HCT116 (cell line): ENCODE results near the gene PKD2. TPM values are rescaled to one million over a fixed set of nuclear protein-coding genes. Genes with fewer than 3 reads are reported as not detected.

Source experiments
- ATAC-seq: fragments of 200-7000 bp; cut with Tn5 transposase; 2 replicates; pipeline ENCODE4 v1.9.1; 2020; ENCODE audit warnings: mild to moderate bottlenecking, moderate library complexity
- BruUV-seq: library from RNA; stranded (reverse); fragments of 400-500 nt; replicated peaks from 2 replicates; lab custom pipeline; 2021; lab: Mats Ljungman, UMichigan
- CTCF ChIA-PET: fragments of 300-600 bp; sonication (Branson Sonifier 250); formaldehyde crosslinking; loops from one replicate; lab custom pipeline; 2021; ENCODE audit warnings: antibody characterized with exemption; lab: Charles Lee
- POLR2A ChIA-PET: fragments of 300-600, 350-600 bp; sonication (Branson Sonifier 250); formaldehyde crosslinking; loops from one replicate; lab custom pipeline; 2021; ENCODE audit warnings: antibody characterized with exemption; lab: Charles Lee
- RAD21 ChIA-PET, 2 experiments: fragments of 300-600 bp; sonication (Branson Sonifier 250); formaldehyde crosslinking; loops; one replicate each; lab custom pipeline; 2023; ENCODE audit warnings: low total read pairs in 2 of 2; ENCODE audit not compliant: uncharacterized antibody in 2 of 2, unreplicated experiment in 2 of 2, low non-redundant PET in 1 of 2; lab: Charles Lee
- DNase-seq: peaks from one replicate; pipeline ENCODE4 v3.0.0-alpha.2; 2010; ENCODE audit warnings: low read depth, low spot score
- H2AFZ ChIP-seq: fragments of 200-600 bp; shearing (Covaris generic), sonication (generic); 2 replicates; pipeline ENCODE4 v1.6.1; 2017; ENCODE audit warnings: low read depth, mixed run types, mixed read lengths, antibody characterized with exemption, low read length; ENCODE audit not compliant: poor library complexity, severe bottlenecking
- H3K27ac ChIP-seq: 2 replicates; pipeline ENCODE4 v1.5.1; 2012; ENCODE audit warnings: low read depth, low read length
- H3K27me3 ChIP-seq: fragments of 200-600 bp; sonication (generic); 2 replicates; pipeline ENCODE4 v1.6.1; 2016; ENCODE audit warnings: mixed run types, low read length, mixed read lengths; ENCODE audit not compliant: insufficient read depth
- H3K36me3 ChIP-seq, 2 experiments: fragments of 200-500 bp in 1 of 2; fragments of 200-600 bp in 1 of 2; sonication (Bioruptor generic) in 1 of 2; sonication (generic) in 1 of 2; 2 replicates each; pipeline versions ENCODE4 v1.5.1 to v1.6.1; 2014 to 2016; ENCODE audit warnings: low read length in 2 of 2, inconsistent platforms in 1 of 2, mixed read lengths in 1 of 2, mixed run types in 1 of 2; ENCODE audit not compliant: insufficient read depth in 2 of 2, control insufficient read depth in 1 of 2
- H3K4me1 ChIP-seq, 2 experiments: fragments of 200-600 bp in 1 of 2; sonication (generic) in 1 of 2; 2 replicates each; pipeline versions ENCODE4 v1.5.1 to v1.6.1; 2012 to 2017; ENCODE audit warnings: low read length in 2 of 2, inconsistent platforms in 1 of 2, mild to moderate bottlenecking in 1 of 2, mixed read lengths in 1 of 2, mixed run types in 1 of 2, moderate library complexity in 1 of 2; ENCODE audit not compliant: insufficient read depth in 2 of 2, control insufficient read depth in 1 of 2
- H3K4me2 ChIP-seq: fragments of 200-600 bp; sonication (generic); 2 replicates; pipeline ENCODE4 v1.6.1; 2017; ENCODE audit warnings: mixed run types, low read length, mixed read lengths
- H3K4me3 ChIP-seq, 2 experiments: fragments of 200-600 bp in 1 of 2; sonication (generic) in 1 of 2; replicated peaks in 1 of 2; 2 replicates each; pipeline ENCODE4 v1.5.1; 2011 to 2016; ENCODE audit warnings: low read length in 2 of 2, control low read depth in 1 of 2, low read depth in 1 of 2, mild to moderate bottlenecking in 1 of 2, mixed read lengths in 1 of 2, mixed run types in 1 of 2
- H3K79me2 ChIP-seq: fragments of 200-600 bp; sonication (generic); 2 replicates; pipeline ENCODE4 v1.6.1; 2017; ENCODE audit warnings: mild to moderate bottlenecking, mixed run types, low read length, moderate library complexity, mixed read lengths; ENCODE audit not compliant: insufficient read depth
- H3K9ac ChIP-seq: fragments of 200-600 bp; sonication (generic); 2 replicates; pipeline ENCODE4 v1.6.1; 2016; ENCODE audit warnings: low read length, mixed read lengths
- H3K9me2 ChIP-seq: fragments of 200-600 bp; sonication (generic), shearing (Covaris generic); 2 replicates; pipeline ENCODE4 v1.6.1; 2017; ENCODE audit warnings: mixed run types, mild to moderate bottlenecking, moderate library complexity; ENCODE audit not compliant: insufficient read depth
- H3K9me3 ChIP-seq, 2 experiments: fragments of 200-500 bp in 1 of 2; fragments of 200-600 bp in 1 of 2; sonication (Bioruptor generic) in 1 of 2; sonication (generic) in 1 of 2; 2 replicates each; pipeline ENCODE4 v1.6.1; 2014 to 2017; ENCODE audit warnings: low read length in 2 of 2, mixed read lengths in 2 of 2, inconsistent platforms in 1 of 2, low read depth in 1 of 2, mild to moderate bottlenecking in 1 of 2, mixed run types in 1 of 2, moderate library complexity in 1 of 2; ENCODE audit not compliant: control insufficient read depth in 1 of 2, insufficient read depth in 1 of 2
- H4K20me1 ChIP-seq: fragments of 200-600 bp; sonication (generic), shearing (Covaris generic); 2 replicates; pipeline ENCODE4 v1.6.1; 2017; ENCODE audit warnings: mixed run types, mild to moderate bottlenecking, moderate library complexity; ENCODE audit not compliant: insufficient read depth
- ATF3 ChIP-seq: IDR thresholded peaks from 2 replicates; pipeline ENCODE4 v1.6.1; 2012
- CBX3 ChIP-seq: IDR thresholded peaks from 2 replicates; pipeline ENCODE4 v1.6.1; 2012; ENCODE audit warnings: low read depth
- CTCF ChIP-seq, 3 experiments: fragments of 200-600 bp in 1 of 3; sonication (generic) in 1 of 3; IDR thresholded peaks in 2 of 3; conservative IDR thresholded peaks in 1 of 3; 2 replicates each; pipeline ENCODE4 v1.5.1; 2012 to 2017; ENCODE audit warnings: low read depth in 2 of 3, low read length in 2 of 3, antibody characterized with exemption in 1 of 3, borderline replicate concordance in 1 of 3, control low read depth in 1 of 3, mild to moderate bottlenecking in 1 of 3, mixed read lengths in 1 of 3, mixed run types in 1 of 3, moderate library complexity in 1 of 3; ENCODE audit not compliant: insufficient read depth in 1 of 3
- EGR1 ChIP-seq: IDR thresholded peaks from 2 replicates; pipeline ENCODE4 v1.6.1; 2012; ENCODE audit warnings: low read depth
- ELF1 ChIP-seq: IDR thresholded peaks from 2 replicates; pipeline ENCODE4 v1.6.1; 2012; ENCODE audit warnings: low read depth, borderline replicate concordance
- EZH2phosphoT487 ChIP-seq: fragments of 200-600 bp; IDR thresholded peaks from 2 replicates; pipeline ENCODE4 v1.6.1; 2018; ENCODE audit warnings: antibody characterized with exemption, borderline replicate concordance
- JUND ChIP-seq: IDR thresholded peaks from 2 replicates; pipeline ENCODE4 v1.6.1; 2012
- MAX ChIP-seq: IDR thresholded peaks from 2 replicates; pipeline ENCODE4 v1.6.1; 2012
- POLR2A ChIP-seq: IDR thresholded peaks from 2 replicates; pipeline ENCODE4 v1.7.0; 2011; ENCODE audit warnings: borderline replicate concordance; ENCODE audit not compliant: insufficient read depth, insufficient read length; ENCODE audit errors: extremely low read depth
- RAD21 ChIP-seq: IDR thresholded peaks from 2 replicates; pipeline ENCODE4 v1.6.1; 2012; ENCODE audit warnings: low read depth, mild to moderate bottlenecking
- SIN3A ChIP-seq: IDR thresholded peaks from 2 replicates; pipeline ENCODE4 v1.6.1; 2012; ENCODE audit warnings: low read depth
- TCF7L2 ChIP-seq: IDR thresholded peaks from 2 replicates; pipeline ENCODE4 v1.7.0; 2011; ENCODE audit warnings: borderline replicate concordance, inconsistent platforms; ENCODE audit not compliant: insufficient read depth, insufficient read length; ENCODE audit errors: extremely low read depth
- YY1 ChIP-seq: IDR thresholded peaks from 2 replicates; pipeline ENCODE4 v1.6.1; 2011; ENCODE audit warnings: low read length, low read depth, moderate library complexity, mild to moderate bottlenecking; ENCODE audit not compliant: insufficient replicate concordance; ENCODE audit errors: extremely low read depth
- ZFX ChIP-seq: fragments of 450-650 bp; IDR thresholded peaks from 2 replicates; pipeline ENCODE4 v1.6.1; 2017
- intact Hi-C: fragments of 100-400 bp; cut with micrococcal nuclease; formaldehyde crosslinking; loops from 2 replicates; pipeline ENCODE4 v1.10.0; 2022
- total RNA-seq: library from RNA; stranded (reverse); gene quantifications from one replicate; pipeline ENCODE4 v1.2.1, GENCODE V29; 2021; ENCODE audit not compliant: unreplicated experiment

Gene PKD2
- total RNA-seq, 1 experiment from 2014 or later, result 10.1 TPM

- TF ChIP-seq ZFX (no peak), RAD21 (no peak), ELF1 (no peak), MAX (no peak), SIN3A (no peak), JUND (no peak), EGR1 (no peak), TCF7L2 (no peak)
- TF ChIP-seq, all 23 proteins: peak for 0
- Histone ChIP-seq H3K9ac (no peak overlapping the region), H3K9me3 (peaks cover 0 to 5% of the 10 kb centered on the region in 2 experiments; a peak in 3 of 4 replicates), H3K27me3 (no peaks in the 10 kb centered on the region), H3K36me3 (no peaks in the 10 kb centered on the region; a peak in 1 of 4 replicates), H3K9me2 (no peaks in the 10 kb centered on the region), H3K4me2 (no peak overlapping the region), H3K79me2 (no peaks in the 10 kb centered on the region), H4K20me1 (no peaks in the 10 kb centered on the region), H2AFZ (no peak overlapping the region), H3K4me3 (no peak overlapping the region), H3K27ac (no peak overlapping the region), H3K4me1 (no peaks in the 10 kb centered on the region)
- BruUV-seq, result no TSS peak
- POLR2A ChIA-PET, result no interaction called here
- RAD21 ChIA-PET, result no interaction called here
- intact Hi-C loops, result no loop called here
- ATAC-seq (no peak), DNase-seq (no peak)
- CTCF ChIA-PET, result interaction anchor here (0.6 kb wide), 1 partner anchor 24 kb away, joined by 3 read pairs; no protein-coding TSS in a partner anchor
These were observed 22.1 kb downstream of the PKD2 start for GRCh38 chr4:88029556-88029955.

- no peak overlapping the region for H3K4me3 ChIP-seq
- RAD21 ChIA-PET, result no interaction called here
- no peaks in the 10 kb centered on the region for H4K20me1 ChIP-seq
- no TSS peak for BruUV-seq
- peaks cover 0 to 4% of the 10 kb centered on the region in 2 experiments; a peak in 3 of 4 replicates for H3K9me3 ChIP-seq
- no peaks in the 10 kb centered on the region for H3K27me3 ChIP-seq
- no peaks in the 10 kb centered on the region for H3K79me2 ChIP-seq
- intact Hi-C loops, result loop anchor here (5.0 kb wide), 1 partner anchor 427 kb away; the partner anchor contains the start of gene HERC5
- no peak overlapping the region for H3K4me2 ChIP-seq
- POLR2A ChIA-PET, result no interaction called here
- H2AFZ ChIP-seq, result no peak overlapping the region
- CTCF ChIA-PET, result interaction anchor here (0.6 to 1.2 kb wide), 2 partner anchors 181 to 387 kb away, joined by 3 to 5 read pairs; no protein-coding TSS in a partner anchor
- no peaks in the 10 kb centered on the region for H3K4me1 ChIP-seq
- no peaks in the 10 kb centered on the region for H3K9me2 ChIP-seq
- H3K9ac ChIP-seq, result no peak overlapping the region
- no peak overlapping the region for H3K27ac ChIP-seq
- no peak for ATAC-seq
- no peaks in the 10 kb centered on the region; a peak in 1 of 4 replicates for H3K36me3 ChIP-seq
- DNase-seq, result no peak
- no peak for TF ChIP-seq ELF1
- TF ChIP-seq JUND, result no peak
- no peak for TF ChIP-seq TCF7L2
- TF ChIP-seq POLR2A, result no peak
- no peak for TF ChIP-seq ATF3
- TF ChIP-seq EZH2phosphoT487, result no peak
- TF ChIP-seq CTCF (IDR thresholded peaks at IDR 0.05 in 2 of 3, conservative IDR thresholded peaks at IDR 0.05 in 1 of 3; ENCODE audit: borderline replicate concordance in 1 of 3, insufficient read depth in 1 of 3, low read depth in 2 of 3, low read length in 2 of 3), result no peak
- TF ChIP-seq YY1, result no peak
- no peak for TF ChIP-seq EGR1
- no peak for TF ChIP-seq CBX3
- TF ChIP-seq MAX, result no peak
These were observed 23.3 kb downstream of the PKD2 start for GRCh38 chr4:88030565-88031310.
